ENCODE results near the gene CATSPER1. TPM values are rescaled to one million over a fixed set of nuclear protein-coding genes. Genes with fewer than 3 reads are reported as not detected.

Gene CATSPER1
- total and polyA plus RNA-seq, 2 donors (not counting 3 experiments of a cell fraction or from before 2014, with no cell fraction given): 0.68 to 1.0 TPM

GRCh38 chr11:65975771-65976170 lies 50.5 kb downstream of the CATSPER1 start:
- Histone ChIP-seq H4K20me1 (replicated peaks; ENCODE audit: control insufficient read depth, extremely low read depth, insufficient read depth, low read length) (no peaks in the 10 kb centered on the region), H2AFZ (ENCODE audit: low read depth, low read length) (no peak overlapping the region), H3K79me2 (ENCODE audit: control insufficient read depth, insufficient read depth, low read length) (no peaks in the 10 kb centered on the region), H3K4me3 (replicated peaks in 1 of 3; ENCODE audit: insufficient read depth in 1 of 3, low read depth in 1 of 3, low read length in 3 of 3) (no peak overlapping the region), H3K9me3 (replicated peaks; ENCODE audit: control insufficient read depth, insufficient read depth, low read length) (no peaks in the 10 kb centered on the region), H3K36me3 (ENCODE audit: control insufficient read depth in 2 of 2, extremely low read depth in 1 of 2, insufficient read depth in 2 of 2, low read length in 2 of 2) (peaks cover 4 to 36% of the 10 kb centered on the region in 2 experiments), H3K4me1 (ENCODE audit: control insufficient read depth, extremely low read depth, insufficient read depth, low read length) (no peaks in the 10 kb centered on the region), H3K27ac (ENCODE audit: insufficient read depth, low read depth, low read length) (no peak overlapping the region), H3K4me2 (ENCODE audit: insufficient read depth, low read length) (no peak overlapping the region), H3K9ac (replicated peaks; ENCODE audit: extremely low read depth, insufficient read depth, low read length) (no peak overlapping the region), H3K27me3 (ENCODE audit: control insufficient read depth in 2 of 2, insufficient read depth in 2 of 2, low read length in 2 of 2) (no peaks in the 10 kb centered on the region), H3K9me1 (replicated peaks; ENCODE audit: control insufficient read depth, extremely low read depth, insufficient read depth, low read length) (no peaks in the 10 kb centered on the region)
- ChIA-PET POLR2A (no interaction called here), CTCF (no interaction called here)
- intact Hi-C loops (cut with micrococcal nuclease): no loop called here
- DNase-seq (ENCODE audit: low read depth, low spot score) (no peak), FAIRE-seq (no peak)
- no peak for TF ChIP-seq POLR2A (IDR thresholded peaks at IDR 0.05; ENCODE audit: low read depth, low read length)
- TF ChIP-seq POLR2AphosphoS5 (IDR thresholded peaks at IDR 0.05; ENCODE audit: insufficient read depth, low read depth, low read length): no peak
- TF ChIP-seq JUN (IDR thresholded peaks at IDR 0.05; ENCODE audit: borderline replicate concordance, insufficient read depth, insufficient read length, low read depth): no peak
- TF ChIP-seq FOS (IDR thresholded peaks at IDR 0.05; ENCODE audit: borderline replicate concordance, insufficient read depth, low read length): no peak
- TF ChIP-seq EZH2 (IDR thresholded peaks at IDR 0.05; ENCODE audit: borderline replicate concordance, low read depth, low read length, severe bottlenecking): no peak
- no peak for TF ChIP-seq MYC (IDR thresholded peaks at IDR 0.05; ENCODE audit: low read depth, low read length)
- no peak for TF ChIP-seq CTCF (IDR thresholded peaks at IDR 0.05; ENCODE audit: extremely low read depth in 1 of 2, insufficient read depth in 1 of 2, low read depth in 1 of 2, low read length in 2 of 2)
- no peak for TF ChIP-seq GATA2 (IDR thresholded peaks at IDR 0.05; ENCODE audit: insufficient read depth, insufficient read length, low read depth, low read length)
- TF ChIP-seq MAX (IDR thresholded peaks at IDR 0.05; ENCODE audit: insufficient read depth, insufficient read length): no peak
- dilution Hi-C loops (cut with MboI; ENCODE audit: extremely low pct_ligation_motif_present, low sequenced_read_pairs): no loop called here
- no TSS peak for BruUV-seq (replicated peaks)

Measured in endothelial cell of umbilical vein (primary cell).